ENCODE data around the gene CACNA1C.

Gene CACNA1C

DNA sequence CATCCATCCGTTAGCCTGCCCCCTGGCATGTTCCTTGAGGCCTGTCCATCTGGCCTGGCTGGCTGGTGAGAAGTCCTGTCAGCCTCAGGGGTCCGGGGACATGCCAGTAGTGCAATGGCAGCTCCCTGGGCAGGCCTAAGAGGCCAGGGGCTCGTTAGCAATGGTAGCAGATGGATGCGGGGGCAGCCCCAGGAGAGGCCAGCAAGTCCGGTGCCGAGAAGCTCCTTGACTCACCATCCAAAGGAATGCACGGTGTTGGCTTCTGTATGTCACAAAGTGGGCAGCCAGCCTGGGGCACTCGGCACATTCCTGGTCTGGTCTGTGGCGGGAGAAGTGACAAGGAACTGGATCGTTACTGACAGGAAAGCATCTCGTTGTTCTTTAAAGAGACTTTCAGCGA is 319.9 kb downstream of the CACNA1C start:
- ChIA-PET POLR2A (ENCODE audit: low non-redundant PET) (no interaction called here), CTCF (no interaction called here)
- DNase-seq (ENCODE audit: low spot score), result no peak
- TF ChIP-seq, protein P1, sequence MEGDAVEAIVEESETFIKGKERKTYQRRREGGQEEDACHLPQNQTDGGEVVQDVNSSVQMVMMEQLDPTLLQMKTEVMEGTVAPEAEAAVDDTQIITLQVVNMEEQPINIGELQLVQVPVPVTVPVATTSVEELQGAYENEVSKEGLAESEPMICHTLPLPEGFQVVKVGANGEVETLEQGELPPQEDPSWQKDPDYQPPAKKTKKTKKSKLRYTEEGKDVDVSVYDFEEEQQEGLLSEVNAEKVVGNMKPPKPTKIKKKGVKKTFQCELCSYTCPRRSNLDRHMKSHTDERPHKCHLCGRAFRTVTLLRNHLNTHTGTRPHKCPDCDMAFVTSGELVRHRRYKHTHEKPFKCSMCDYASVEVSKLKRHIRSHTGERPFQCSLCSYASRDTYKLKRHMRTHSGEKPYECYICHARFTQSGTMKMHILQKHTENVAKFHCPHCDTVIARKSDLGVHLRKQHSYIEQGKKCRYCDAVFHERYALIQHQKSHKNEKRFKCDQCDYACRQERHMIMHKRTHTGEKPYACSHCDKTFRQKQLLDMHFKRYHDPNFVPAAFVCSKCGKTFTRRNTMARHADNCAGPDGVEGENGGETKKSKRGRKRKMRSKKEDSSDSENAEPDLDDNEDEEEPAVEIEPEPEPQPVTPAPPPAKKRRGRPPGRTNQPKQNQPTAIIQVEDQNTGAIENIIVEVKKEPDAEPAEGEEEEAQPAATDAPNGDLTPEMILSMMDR (conservative IDR thresholded peaks at IDR 0.05; ENCODE audit: low read depth), result no peak
- no peak overlapping the region for H3K27ac ChIP-seq

DNA sequence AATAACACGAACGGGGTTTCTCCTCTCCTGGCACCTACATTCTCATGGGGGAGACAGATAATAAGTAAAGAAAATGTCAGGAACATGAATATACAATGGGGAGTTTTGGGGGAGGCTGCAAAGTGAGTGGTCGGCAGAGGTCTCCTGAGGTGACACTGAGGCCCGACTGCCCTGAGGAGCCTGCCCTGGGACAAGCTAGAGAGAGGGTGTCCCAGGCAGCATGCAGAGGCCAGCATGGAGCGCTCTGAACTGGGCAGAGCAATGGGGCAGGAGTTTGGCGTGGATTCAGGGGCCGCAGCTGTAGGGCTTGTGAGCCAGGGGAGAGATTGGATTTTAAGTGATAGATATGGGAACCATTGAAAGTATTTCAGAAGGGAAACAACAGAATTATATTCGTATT is 320.5 kb downstream of the CACNA1C start:
- TF ChIP-seq, protein P1 (conservative IDR thresholded peaks at IDR 0.05; ENCODE audit: low read depth), result no peak
- POLR2A ChIA-PET (ENCODE audit: low non-redundant PET), result no interaction called here
- CTCF ChIA-PET, result no interaction called here
- no peak for DNase-seq (ENCODE audit: low spot score)
- H3K27ac ChIP-seq, result no peak overlapping the region

DNA sequence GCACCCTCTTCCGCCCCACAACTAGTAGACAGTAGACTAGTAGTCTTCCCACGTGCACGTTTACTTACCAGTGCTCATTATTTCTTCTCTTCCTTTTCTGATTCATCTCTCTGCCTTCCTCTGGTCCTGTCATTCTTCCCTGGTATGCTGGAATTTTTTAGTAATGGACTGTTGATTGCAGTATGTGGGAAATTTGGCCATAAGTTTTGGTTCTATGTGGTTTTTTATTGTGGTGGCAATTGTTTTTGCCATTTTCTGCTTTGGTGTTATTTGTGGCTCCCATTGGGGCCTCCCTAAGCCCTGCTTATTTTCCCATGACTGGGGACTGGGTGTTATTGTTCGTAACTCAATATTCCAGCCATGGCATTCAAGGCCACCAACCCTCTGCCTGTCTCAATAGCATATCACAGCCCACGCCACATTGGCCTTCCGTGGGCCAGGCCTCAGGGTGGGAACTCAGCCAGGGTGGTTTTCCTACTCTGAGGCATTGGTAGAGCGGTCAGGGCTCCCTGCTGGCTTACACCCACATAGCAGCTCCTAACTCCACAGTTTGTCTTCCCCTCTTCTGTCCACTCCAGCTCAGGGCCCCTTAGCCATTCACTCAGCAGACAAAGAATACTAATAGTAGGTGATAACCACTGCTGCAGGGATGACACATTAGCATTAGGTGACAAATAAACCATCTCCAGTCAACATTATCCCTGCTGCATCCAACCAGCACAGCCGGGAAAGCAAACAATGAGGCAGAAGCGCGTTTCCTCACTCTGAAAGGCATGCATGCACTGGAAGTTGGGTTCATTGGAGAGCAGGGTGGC is 321.5 kb downstream of the CACNA1C start:
- ChIA-PET POLR2A (ENCODE audit: low non-redundant PET) (no interaction called here), CTCF (interaction anchor here (0.7 to 0.8 kb wide), 2 partner anchors 434 to 1806 kb away, joined by 3 to 4 read pairs; no protein-coding TSS in a partner anchor)
- DNase-seq (ENCODE audit: low spot score), result no peak
- TF ChIP-seq, protein P1 (conservative IDR thresholded peaks at IDR 0.05; ENCODE audit: low read depth), result no peak
- no peak overlapping the region for H3K27ac ChIP-seq

DNA sequence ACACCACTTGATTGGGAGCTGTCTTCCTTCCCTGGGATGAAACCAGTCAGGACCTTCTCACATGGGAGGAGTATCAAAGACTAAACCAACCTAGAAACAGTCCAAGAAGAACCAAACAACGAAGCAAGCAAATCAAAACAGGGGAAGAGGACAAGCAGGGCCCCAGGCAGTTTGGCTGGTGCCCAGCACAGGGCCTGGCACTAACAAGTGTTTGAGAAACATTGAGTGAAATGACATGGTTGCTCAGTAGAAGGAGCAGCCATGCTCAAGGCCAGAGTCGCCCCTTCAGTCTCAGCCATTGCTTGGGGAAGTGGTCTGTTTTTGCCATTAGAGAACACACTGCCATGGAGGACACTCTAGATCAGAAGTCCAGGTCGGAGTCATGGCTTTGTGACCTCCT is 323.1 kb downstream of the CACNA1C start:
- no peak overlapping the region for H3K27ac ChIP-seq
- TF ChIP-seq, protein P1 (conservative IDR thresholded peaks at IDR 0.05; ENCODE audit: low read depth), result no peak
- ChIA-PET POLR2A (ENCODE audit: low non-redundant PET) (no interaction called here), CTCF (interaction anchor here (0.6 kb wide), 1 partner anchor 208 kb away, joined by 3 read pairs; no protein-coding TSS in a partner anchor)
- DNase-seq (ENCODE audit: low spot score), result no peak

DNA sequence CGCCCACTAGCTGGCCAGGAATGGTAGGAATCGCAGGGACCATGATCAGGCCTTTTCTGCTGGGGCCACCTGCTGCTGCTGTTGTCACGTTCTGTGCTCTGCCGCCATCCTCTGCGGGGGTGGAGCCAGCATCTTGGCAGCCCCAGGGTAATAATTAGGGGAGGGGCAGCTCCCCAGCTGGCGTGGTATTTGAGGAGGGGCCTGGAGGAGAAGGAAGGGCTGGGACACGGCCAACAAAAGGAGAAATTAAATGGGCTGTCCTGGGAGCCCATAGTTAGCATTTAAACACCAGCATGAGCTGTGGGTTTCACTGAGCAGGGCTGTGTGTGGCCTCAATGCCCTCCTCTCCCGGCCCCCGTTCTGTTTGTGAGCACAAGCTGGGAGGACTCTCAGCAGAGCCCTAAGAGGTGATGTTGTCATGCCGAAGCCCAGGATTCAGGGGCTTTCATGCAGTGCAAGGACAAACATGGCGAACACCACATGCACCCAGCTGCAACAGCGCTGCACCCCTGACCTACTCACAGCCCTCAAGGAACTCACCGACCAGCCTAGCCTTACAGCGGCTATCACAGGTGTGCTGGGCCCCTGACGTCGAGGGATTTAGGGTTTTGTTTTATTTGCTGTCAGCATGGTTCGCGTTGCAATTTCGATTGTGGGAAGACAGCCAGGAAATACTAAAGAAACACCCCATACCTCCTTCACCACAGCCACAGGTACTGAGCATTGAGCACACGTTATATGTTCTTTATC is 324.3 kb downstream of the CACNA1C start:
- CTCF ChIA-PET, result interaction anchor here (1.2 kb wide), 1 partner anchor 16 kb away, joined by 3 read pairs; no protein-coding TSS in a partner anchor
- H3K27ac ChIP-seq, result no peak overlapping the region
- TF ChIP-seq, protein P1 (conservative IDR thresholded peaks at IDR 0.05; ENCODE audit: low read depth), result no peak
- DNase-seq (ENCODE audit: low spot score), result no peak
- POLR2A ChIA-PET (ENCODE audit: low non-redundant PET), result no interaction called here

DNA sequence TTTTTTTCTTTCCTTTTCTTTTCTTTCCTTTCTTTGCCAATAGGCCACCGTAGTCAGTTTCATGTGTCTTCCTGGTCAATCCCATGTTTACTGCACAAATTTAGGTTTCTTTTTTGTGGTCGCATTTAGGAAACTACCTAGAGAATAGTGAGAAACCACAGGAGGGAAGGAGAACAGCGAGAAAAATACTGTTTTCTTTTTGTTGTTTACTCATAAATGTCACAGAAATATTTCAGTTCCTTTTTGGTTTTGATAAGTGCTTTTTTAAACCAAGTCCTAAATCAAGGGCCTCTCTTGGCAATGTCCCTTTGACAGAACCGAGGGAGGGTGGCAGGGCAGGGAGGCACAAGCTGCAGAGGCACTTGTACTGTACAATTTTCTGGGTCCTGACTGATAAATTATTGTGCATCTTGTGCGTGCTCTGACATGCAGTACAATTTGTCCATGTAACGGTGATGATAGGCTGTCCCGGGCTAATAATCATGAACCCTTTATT is 326.1 kb downstream of the CACNA1C start:
- no peak overlapping the region for H3K27ac ChIP-seq
- CTCF ChIA-PET, result no interaction called here
- TF ChIP-seq, protein P1 (conservative IDR thresholded peaks at IDR 0.05; ENCODE audit: low read depth), result no peak
- no peak for DNase-seq (ENCODE audit: low spot score)
- POLR2A ChIA-PET (ENCODE audit: low non-redundant PET), result no interaction called here

Measured in RWPE1 (cell line).